A549 (cell line): Measurements from ENCODE around the gene ACYP2. TPM values are rescaled to one million over a fixed set of nuclear protein-coding genes. Genes with fewer than 3 reads are reported as not detected.
"Not testable (repeated sequence)": the region's sequence is repeated elsewhere in the genome, so short reads cannot be mapped to it uniquely, and the experiment has no call there.

Source experiments
- ATAC-seq, 2 experiments: fragments of 200-7000 bp in 1 of 2; fragments of >200 bp in 1 of 2; cut with Nextera tagmentation in 1 of 2; cut with Tn5 transposase in 1 of 2; 3 replicates each; pipeline versions ENCODE4 v1.8.0 to v1.9.1; 2018 to 2020; ENCODE audit warnings: mild to moderate bottlenecking in 1 of 2, moderate library complexity in 1 of 2
- CTCF ChIA-PET: fragments of 300-600 bp; sonication (Branson Sonifier 250); formaldehyde crosslinking; extraction: SDS; loops from one replicate; lab custom pipeline; 2021; ENCODE audit warnings: antibody characterized with exemption, inconsistent platforms; lab: Yijun Ruan, JAX
- POLR2A ChIA-PET: fragments of 350-600 bp; formaldehyde crosslinking; extraction: SDS; loops from one replicate; lab custom pipeline; 2021; ENCODE audit warnings: antibody characterized with exemption, inconsistent platforms; lab: Yijun Ruan, JAX
- DNase-seq, 2 experiments: peaks; one replicate each; pipeline versions ENCODE4 v3.0.0 to v3.0.0-alpha.2; 2011 to 2016; ENCODE audit warnings: low read depth in 1 of 2, low spot score in 1 of 2
- FAIRE-seq: peaks from 2 replicates; lab custom pipeline; 2011; peaks lifted over from hg19 to GRCh38; lab: Jason Lieb, UNC
- H3K27ac ChIP-seq, 2 experiments: fragments of >200 bp; sonication (Bioruptor Twin); formaldehyde crosslinking; 3 replicates each; pipeline ENCODE4 v1.5.1; 2016 to 2017
- H3K4me1 ChIP-seq: fragments of >200 bp; sonication (Bioruptor Twin); formaldehyde crosslinking; 3 replicates; pipeline ENCODE4 v1.6.1; 2016
- H3K4me2 ChIP-seq: fragments of >200 bp; sonication (Bioruptor Twin); formaldehyde crosslinking; 3 replicates; pipeline ENCODE4 v1.6.1; 2016
- H3K4me3 ChIP-seq: fragments of >200 bp; sonication (Bioruptor Twin); formaldehyde crosslinking; 3 replicates; pipeline ENCODE4 v1.5.1; 2016
- H3K9me3 ChIP-seq: fragments of >200 bp; sonication (Bioruptor Twin); formaldehyde crosslinking; 3 replicates; pipeline ENCODE4 v1.6.1; 2016
- BHLHE40 ChIP-seq: IDR thresholded peaks from 2 replicates; pipeline ENCODE4 v1.6.1; 2012; ENCODE audit warnings: low read depth, low read length, inconsistent platforms
- EHMT2 ChIP-seq: fragments of 200-600 bp; sonication (generic); IDR thresholded peaks from 2 replicates; pipeline ENCODE4 v1.6.1; 2016; ENCODE audit warnings: antibody characterized with exemption, low read depth, mild to moderate bottlenecking, moderate library complexity
- ESRRA ChIP-seq: fragments of 150-350 bp; IDR thresholded peaks from 2 replicates; pipeline ENCODE4 v1.6.1; 2014; ENCODE audit warnings: mild to moderate bottlenecking, low read length, borderline replicate concordance
- FOSB ChIP-seq: fragments of 250-450 bp; sonication (Bioruptor Pico); IDR thresholded peaks from 2 replicates; pipeline ENCODE4 v1.5.0; 2020; ENCODE audit warnings: mild to moderate bottlenecking, moderate library complexity
- JUN ChIP-seq, 2 experiments: fragments of >200 bp; sonication (Bioruptor Twin); formaldehyde crosslinking; IDR thresholded peaks; 2 replicates in 1 of 2; 3 replicates in 1 of 2; pipeline ENCODE4 v1.6.1; 2016 to 2017
- JUNB ChIP-seq: fragments of >200 bp; sonication (Bioruptor Twin); formaldehyde crosslinking; IDR thresholded peaks from 2 replicates; pipeline ENCODE4 v1.6.1; 2016
- NPAS2 ChIP-seq: fragments of 250-450 bp; sonication (Bioruptor Pico); IDR thresholded peaks from 2 replicates; pipeline ENCODE4 v1.8.0; 2022; ENCODE audit warnings: mild to moderate bottlenecking, moderate library complexity, borderline replicate concordance
- RARB ChIP-seq: fragments of 250-450 bp; sonication (Bioruptor Pico); IDR thresholded peaks from 2 replicates; pipeline ENCODE4 v1.8.0; 2021; ENCODE audit warnings: mild to moderate bottlenecking, moderate library complexity
- RFX5 ChIP-seq: fragments of 450-650 bp; IDR thresholded peaks from 2 replicates; pipeline ENCODE4 v1.7.1; 2014; ENCODE audit warnings: antibody characterized with exemption, mild to moderate bottlenecking, moderate library complexity
- RNF2 ChIP-seq: fragments of 200-600 bp; sonication (generic); IDR thresholded peaks from 2 replicates; pipeline ENCODE4 v1.6.1; 2016; ENCODE audit warnings: low read depth, mild to moderate bottlenecking, antibody characterized with exemption, moderate library complexity, borderline replicate concordance
- ZC3H11A ChIP-seq: fragments of 450-650 bp; IDR thresholded peaks from 2 replicates; pipeline ENCODE4 v1.6.1; 2014; ENCODE audit warnings: antibody characterized with exemption, mild to moderate bottlenecking
- WGBS: methylation state at CpG from one replicate; pipeline ENCODE4 v1.1.6; 2017; ENCODE audit errors: missing lambda C conversion rate; 5-methylcytosine and 5-hydroxymethylcytosine counted together
- polyA plus RNA-seq, 4 experiments: library from polyadenylated mRNA; depleted of rRNA in 3 of 4; stranded (reverse); fragments of >200 nt; fragmentation: RNase III in 1 of 4; extraction: RNeasy Plus Mini Kit Qiagen cat#74134 plus additional on column Dnase treatment in 1 of 4; gene quantifications; 2 replicates in 3 of 4; 3 replicates in 1 of 4; pipeline ENCODE4 v1.2.3, GENCODE V29; 2011 to 2017
- TF ChIP-seq, protein P1 (sequence below): IDR thresholded peaks from 2 replicates; pipeline ENCODE4 v1.6.1; 2012
- TF ChIP-seq, protein P2 (sequence below): fragments of >200 bp; sonication (Bioruptor Twin); formaldehyde crosslinking; IDR thresholded peaks from 2 replicates; pipeline ENCODE4 v1.6.1; 2016
- TF ChIP-seq, protein P3 (sequence below): fragments of 250-450 bp; sonication (Bioruptor Pico); IDR thresholded peaks from 2 replicates; pipeline ENCODE4 v1.5.0; 2020; ENCODE audit warnings: low read depth, mild to moderate bottlenecking, moderate library complexity
- TF ChIP-seq, protein P4 (sequence below): IDR thresholded peaks from 2 replicates; pipeline ENCODE4 v1.6.1; 2012; ENCODE audit warnings: low read depth, borderline replicate concordance
- TF ChIP-seq, protein P5 (sequence below): fragments of >200 bp; sonication (Bioruptor Twin); formaldehyde crosslinking; IDR thresholded peaks from 3 replicates; pipeline ENCODE4 v1.6.1; 2016

The ACYP2 gene
- polyA plus RNA-seq, 2 of the 4 experiments (the other 2 are of a cell fraction) = 10.0 to 11.4 TPM

DNA sequence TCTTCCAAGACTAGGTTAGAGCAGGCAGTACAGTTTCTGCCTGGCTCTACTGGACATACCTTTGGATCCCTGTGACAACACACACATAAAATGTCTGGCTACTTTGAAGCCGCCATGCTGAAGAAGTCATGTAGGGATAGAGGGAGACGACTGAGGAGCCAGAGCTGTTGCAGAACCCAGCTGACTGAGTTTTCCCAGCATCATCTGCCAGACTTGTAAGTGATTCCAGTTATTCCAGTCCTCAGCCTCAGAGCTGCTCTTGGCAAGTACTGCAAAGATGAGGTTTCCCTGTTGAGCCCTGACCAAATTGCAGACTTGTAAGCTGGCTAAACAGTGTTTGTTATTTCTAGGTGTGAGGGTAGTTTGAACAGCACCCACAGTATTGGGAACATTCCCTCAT is 172.1 kb downstream of the ACYP2 start:
- FAIRE-seq (no peak), DNase-seq (no peak), ATAC-seq (no peak)
- ChIA-PET CTCF (interaction anchor here (1.0 kb wide), 1 partner anchor 9 kb away, joined by 4 read pairs; no protein-coding TSS in a partner anchor), POLR2A (no interaction called here)
- Histone ChIP-seq H3K27ac (no peak overlapping the region), H3K4me1 (no peaks in the 10 kb centered on the region), H3K4me3 (no peak overlapping the region), H3K9me3 (no peaks in the 10 kb centered on the region), H3K4me2 (no peak overlapping the region)
- TF ChIP-seq, protein P1, sequence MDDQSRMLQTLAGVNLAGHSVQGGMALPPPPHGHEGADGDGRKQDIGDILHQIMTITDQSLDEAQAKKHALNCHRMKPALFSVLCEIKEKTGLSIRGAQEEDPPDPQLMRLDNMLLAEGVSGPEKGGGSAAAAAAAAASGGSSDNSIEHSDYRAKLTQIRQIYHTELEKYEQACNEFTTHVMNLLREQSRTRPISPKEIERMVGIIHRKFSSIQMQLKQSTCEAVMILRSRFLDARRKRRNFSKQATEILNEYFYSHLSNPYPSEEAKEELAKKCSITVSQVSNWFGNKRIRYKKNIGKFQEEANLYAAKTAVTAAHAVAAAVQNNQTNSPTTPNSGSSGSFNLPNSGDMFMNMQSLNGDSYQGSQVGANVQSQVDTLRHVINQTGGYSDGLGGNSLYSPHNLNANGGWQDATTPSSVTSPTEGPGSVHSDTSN = no peak
- WGBS = 75% methylated on average over 2 of the region's 2 CpGs

DNA sequence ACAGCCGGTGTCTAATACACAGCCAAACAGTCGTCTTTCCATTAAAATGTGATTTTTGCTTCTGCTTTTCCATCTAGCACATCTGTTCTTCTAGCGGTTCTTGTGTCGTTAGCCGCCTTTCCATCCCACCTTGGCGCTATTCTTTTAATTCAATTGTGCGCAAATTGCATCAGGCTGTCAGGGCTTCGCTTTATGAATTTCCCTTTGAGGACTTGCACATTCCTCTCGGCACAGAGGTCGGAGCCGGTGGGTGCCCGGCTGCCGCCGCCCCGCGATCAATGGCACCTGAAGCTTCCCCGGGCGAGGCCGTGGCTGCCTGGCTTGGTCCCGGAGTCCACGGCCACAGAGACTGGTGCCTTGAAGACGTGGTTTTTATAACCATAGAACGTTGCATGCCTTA is 174.5 kb downstream of the ACYP2 start:
- Histone ChIP-seq H3K27ac (no peak overlapping the region), H3K4me3 (no peak overlapping the region), H3K4me2 (no peak overlapping the region), H3K9me3 (no peaks in the 10 kb centered on the region), H3K4me1 (0 out of 3 replicates have a peak, but pooled peaks cover 2% of the 10 kb centered on the region)
- CTCF ChIA-PET = interaction anchor here (1.5 kb wide), 1 partner anchor 11 kb away, joined by 3 read pairs; no protein-coding TSS in a partner anchor
- 84% methylated on average over 23 of the region's 23 CpGs for WGBS
- no peak for FAIRE-seq
- DNase-seq = no peak
- ATAC-seq = no peak
- TF ChIP-seq ZC3H11A (no peak), EHMT2 (no peak), ESRRA (no peak), NPAS2 (CRISPR knock-in tag) (no peak), JUN (IDR thresholded peaks at IDR 0.05) (no peak), RFX5 (no peak), RNF2 (no peak)
- TF ChIP-seq, protein P2, sequence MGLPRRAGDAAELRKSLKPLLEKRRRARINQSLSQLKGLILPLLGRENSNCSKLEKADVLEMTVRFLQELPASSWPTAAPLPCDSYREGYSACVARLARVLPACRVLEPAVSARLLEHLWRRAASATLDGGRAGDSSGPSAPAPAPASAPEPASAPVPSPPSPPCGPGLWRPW = no peak
- TF ChIP-seq, protein P3, sequence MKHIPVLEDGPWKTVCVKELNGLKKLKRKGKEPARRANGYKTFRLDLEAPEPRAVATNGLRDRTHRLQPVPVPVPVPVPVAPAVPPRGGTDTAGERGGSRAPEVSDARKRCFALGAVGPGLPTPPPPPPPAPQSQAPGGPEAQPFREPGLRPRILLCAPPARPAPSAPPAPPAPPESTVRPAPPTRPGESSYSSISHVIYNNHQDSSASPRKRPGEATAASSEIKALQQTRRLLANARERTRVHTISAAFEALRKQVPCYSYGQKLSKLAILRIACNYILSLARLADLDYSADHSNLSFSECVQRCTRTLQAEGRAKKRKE (CRISPR knock-in tag) = no peak
- TF ChIP-seq, protein P4, sequence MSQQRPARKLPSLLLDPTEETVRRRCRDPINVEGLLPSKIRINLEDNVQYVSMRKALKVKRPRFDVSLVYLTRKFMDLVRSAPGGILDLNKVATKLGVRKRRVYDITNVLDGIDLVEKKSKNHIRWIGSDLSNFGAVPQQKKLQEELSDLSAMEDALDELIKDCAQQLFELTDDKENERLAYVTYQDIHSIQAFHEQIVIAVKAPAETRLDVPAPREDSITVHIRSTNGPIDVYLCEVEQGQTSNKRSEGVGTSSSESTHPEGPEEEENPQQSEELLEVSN = no peak
- POLR2A ChIA-PET = no interaction called here

DNA sequence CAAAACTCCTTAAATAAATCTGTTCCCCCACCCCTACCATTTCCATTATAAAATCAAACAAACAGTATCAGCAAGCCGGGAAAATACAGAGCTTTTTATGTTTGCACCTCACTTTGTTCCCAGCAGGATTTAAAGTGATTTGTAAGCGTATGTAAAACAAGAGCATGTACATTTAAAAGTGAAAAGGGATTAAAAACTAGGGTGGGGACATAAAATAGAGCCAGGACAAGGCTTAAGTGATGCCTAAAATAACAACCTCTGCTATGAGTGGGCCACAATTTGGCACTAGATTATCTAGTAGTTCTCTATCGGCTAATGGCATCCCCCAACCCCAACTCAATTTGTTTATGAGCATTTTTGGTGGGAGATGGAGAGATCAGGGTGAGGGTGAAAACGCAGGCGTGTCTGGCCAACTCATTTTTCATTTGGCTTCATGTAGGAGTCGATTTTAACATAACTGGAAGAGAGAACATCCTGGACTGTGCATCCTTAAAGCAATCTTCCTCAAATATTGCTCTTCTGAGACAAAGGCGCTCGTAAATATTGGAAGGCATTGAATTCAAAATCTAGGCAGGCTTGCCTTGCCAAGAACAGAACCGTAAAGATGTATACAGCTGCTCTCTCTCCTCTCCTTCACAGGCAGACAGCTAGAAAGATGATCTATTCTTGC is 175.1 kb downstream of the ACYP2 start:
- Histone ChIP-seq H3K4me2 (no peak overlapping the region), H3K4me1 (0 out of 3 replicates have a peak, but pooled peaks cover 3% of the 10 kb centered on the region), H3K27ac (no peak overlapping the region), H3K4me3 (no peak overlapping the region), H3K9me3 (no peaks in the 10 kb centered on the region)
- CTCF ChIA-PET = interaction anchor here (1.5 kb wide), 1 partner anchor 10 kb away, joined by 3 read pairs; no protein-coding TSS in a partner anchor
- FAIRE-seq (no peak), DNase-seq (no peak), ATAC-seq (no peak)
- 63% methylated on average over 9 of the region's 9 CpGs for WGBS
- POLR2A ChIA-PET = no interaction called here
- TF ChIP-seq RARB (CRISPR knock-in tag) (no peak), EHMT2 (no peak), BHLHE40 (no peak), FOSB (CRISPR knock-in tag) (no peak), JUNB (no peak)
- TF ChIP-seq, protein P5, sequence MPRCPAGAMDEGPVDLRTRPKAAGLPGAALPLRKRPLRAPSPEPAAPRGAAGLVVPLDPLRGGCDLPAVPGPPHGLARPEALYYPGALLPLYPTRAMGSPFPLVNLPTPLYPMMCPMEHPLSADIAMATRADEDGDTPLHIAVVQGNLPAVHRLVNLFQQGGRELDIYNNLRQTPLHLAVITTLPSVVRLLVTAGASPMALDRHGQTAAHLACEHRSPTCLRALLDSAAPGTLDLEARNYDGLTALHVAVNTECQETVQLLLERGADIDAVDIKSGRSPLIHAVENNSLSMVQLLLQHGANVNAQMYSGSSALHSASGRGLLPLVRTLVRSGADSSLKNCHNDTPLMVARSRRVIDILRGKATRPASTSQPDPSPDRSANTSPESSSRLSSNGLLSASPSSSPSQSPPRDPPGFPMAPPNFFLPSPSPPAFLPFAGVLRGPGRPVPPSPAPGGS = no peak
- TF ChIP-seq, protein P3 (CRISPR knock-in tag) = no peak

DNA sequence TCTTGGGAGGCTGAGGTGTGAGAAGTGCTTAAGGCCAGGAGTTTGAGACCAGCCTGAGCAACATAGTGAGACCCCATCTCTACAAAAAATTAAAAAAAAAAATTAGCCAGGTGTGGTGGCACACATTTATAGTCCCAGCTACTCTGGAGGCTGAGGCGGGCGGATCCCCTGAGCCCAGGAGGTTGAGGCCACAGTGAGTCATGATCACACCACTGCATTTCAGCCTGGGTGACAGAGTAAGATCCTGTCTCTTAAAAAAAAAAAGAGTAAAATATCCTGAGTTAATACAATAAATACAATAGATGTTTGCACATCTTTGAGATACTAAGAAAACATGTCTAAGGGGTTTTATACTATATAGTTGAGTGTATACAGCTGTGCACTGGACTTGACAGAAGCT is 179.2 kb downstream of the ACYP2 start:
- WGBS = 91% methylated on average over 2 of the region's 2 CpGs
- FAIRE-seq, CTCF ChIA-PET, H3K4me2 ChIP-seq, DNase-seq, ATAC-seq, H3K27ac ChIP-seq, H3K4me1 ChIP-seq, H3K9me3 ChIP-seq, POLR2A ChIA-PET, H3K4me3 ChIP-seq: not testable (repeated sequence)
